Erythroblast (primary cell): Measurements from ENCODE around the gene HECW1.

ENCODE experiments used
- GATA1 ChIP-seq: IDR thresholded peaks from 2 replicates; pipeline ENCODE4 v1.6.1; 2011; ENCODE audit warnings: low read depth, mild to moderate bottlenecking, control low read depth, low read length, moderate library complexity
- POLR2A ChIP-seq: IDR thresholded peaks from 2 replicates; pipeline ENCODE4 v1.6.1; 2011; ENCODE audit warnings: mild to moderate bottlenecking, low read length

DNA sequence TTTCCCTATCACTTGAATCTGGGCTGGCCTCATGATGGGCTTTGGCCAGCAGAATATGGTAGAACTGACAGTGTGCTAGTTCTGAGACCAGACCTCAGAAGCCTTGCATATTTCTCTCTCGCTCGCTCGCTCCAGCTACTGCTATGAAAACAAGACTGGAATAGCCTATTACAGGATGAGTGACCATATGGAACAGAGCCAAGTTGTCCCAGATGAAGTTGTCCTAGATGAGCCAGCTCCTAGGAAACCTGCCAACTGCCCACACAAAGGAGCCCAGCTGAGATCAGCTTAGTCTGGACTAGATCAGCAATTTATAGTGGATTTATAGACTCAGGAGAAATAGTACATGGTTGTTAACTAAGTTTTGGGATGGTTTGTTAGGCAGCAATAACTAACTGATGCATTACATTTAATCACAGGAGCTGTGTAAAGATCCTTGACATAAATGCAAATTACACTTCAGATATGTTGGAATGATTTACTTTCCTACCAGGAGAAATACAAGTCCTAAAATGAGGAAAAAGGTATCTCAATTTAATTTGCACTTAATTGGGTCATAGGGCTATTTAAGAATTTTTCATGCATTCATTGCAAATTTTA is 6.8 kb upstream of the HECW1 start:
- TF ChIP-seq POLR2A (no peak), GATA1 (no peak)
